NCI-H187 (cell line): ENCODE data around the gene OR52L1.
"Not testable (repeated sequence)": the region's sequence is repeated elsewhere in the genome, so short reads cannot be mapped to it uniquely, and the experiment has no call there.

Source experiments
- DNase-seq, 2 experiments: peaks; one replicate each; lab custom pipeline; 2025; lab: John Stamatoyannopoulos, UW

Gene OR52L1

GRCh38 chr11:5986885-5987284, at the start of gene OR52L1:
OR52L1 (minus strand) TSS chr11:5986985; CDS start chr11:5986930, 55 bp downstream.
- no peak for DNase-seq

GRCh38 chr11:6030708-6031405, 44.1 kb upstream of the OR52L1 start, which contains the start of gene OR56A1:
OR56A1 (minus strand) TSS chr11:6030758; CDS start chr11:6027692, 3,066 bp downstream.
- DNase-seq: no peak

GRCh38 chr11:6027501-6027900, 40.7 kb upstream of the OR52L1 start:
- DNase-seq: no peak

GRCh38 chr11:6025056-6025455, 38.3 kb upstream of the OR52L1 start:
- DNase-seq: no peak

GRCh38 chr11:6022956-6023355, 36.2 kb upstream of the OR52L1 start:
- DNase-seq: no peak

- DNase-seq: no peak
Measured at GRCh38 chr11:6013042-6013441, 26.3 kb upstream of the OR52L1 start.

GRCh38 chr11:6012035-6012668, 25.4 kb upstream of the OR52L1 start:
- no peak for DNase-seq

GRCh38 chr11:6006846-6007245, 20.1 kb upstream of the OR52L1 start, which contains the start of gene OR56A4:
OR56A4 (minus strand) TSS chr11:6006946; CDS start chr11:6002992, 3,954 bp downstream.
- DNase-seq: no peak

GRCh38 chr11:6006395-6006794, 19.6 kb upstream of the OR52L1 start:
- no peak for DNase-seq

GRCh38 chr11:6002202-6002699, 15.5 kb upstream of the OR52L1 start:
- no peak for DNase-seq

- DNase-seq: no peak
Measured at GRCh38 chr11:5994791-5995190, 8.0 kb upstream of the OR52L1 start.

- no peak for DNase-seq
Measured at GRCh38 chr11:5992604-5993251, 5.9 kb upstream of the OR52L1 start.

GRCh38 chr11:5992150-5992549, 5.4 kb upstream of the OR52L1 start:
- no peak for DNase-seq

GRCh38 chr11:5989203-5989602, 2.4 kb upstream of the OR52L1 start:
- no peak for DNase-seq

- no peak for DNase-seq
Measured at GRCh38 chr11:5983443-5983842, 3.3 kb downstream of the OR52L1 start.

- DNase-seq: no peak
Measured at GRCh38 chr11:5973530-5973929, 13.3 kb downstream of the OR52L1 start.

- no peak for DNase-seq
Measured at GRCh38 chr11:5968394-5968793, 18.4 kb downstream of the OR52L1 start, which contains the start of gene OR56A5. OR56A5 (minus strand) TSS chr11:5968494; CDS start chr11:5968494, 0 bp downstream.

- DNase-seq: no peak
Measured at GRCh38 chr11:5967708-5968107, 19.1 kb downstream of the OR52L1 start.

GRCh38 chr11:5966958-5967357, 19.8 kb downstream of the OR52L1 start:
- no peak for DNase-seq

GRCh38 chr11:5960704-5961320, 26.0 kb downstream of the OR52L1 start:
- not testable (repeated sequence) for DNase-seq

GRCh38 chr11:5955586-5955985, 31.2 kb downstream of the OR52L1 start:
- no peak for DNase-seq

- DNase-seq: no peak
Measured at GRCh38 chr11:5941951-5942350, 44.8 kb downstream of the OR52L1 start, which contains the start of gene OR56A3. OR56A3 (plus strand) TSS chr11:5942251; CDS start chr11:5947347, 5,096 bp downstream.
